HG03060 (cell line): ENCODE measurements around the gene MTREX.
A peak's percentile ranks its signal among the peaks of the same experiment; 100 is the strongest.

Source experiments
- ATAC-seq: cut with Tn5 transposase; IDR thresholded peaks from one replicate; pipeline ENCODE4 v1.9.1; 2021; ENCODE audit warnings: low read depth, moderate number of reproducible peaks; ENCODE audit not compliant: unreplicated experiment

The MTREX gene

GRCh38 chr5:55324006-55324405, 16.2 kb downstream of the MTREX start:
- ATAC-seq: no peak

GRCh38 chr5:55324815-55325418, 17.1 kb downstream of the MTREX start:
- no peak for ATAC-seq

- no peak for ATAC-seq
Observed at GRCh38 chr5:55325621-55326020, 17.8 kb downstream of the MTREX start.

GRCh38 chr5:55327281-55327680, 19.5 kb downstream of the MTREX start:
- ATAC-seq: no peak

- ATAC-seq: no peak
Observed at GRCh38 chr5:55331321-55331720, 23.5 kb downstream of the MTREX start.

- no peak for ATAC-seq
Observed at GRCh38 chr5:55333017-55333416, 25.2 kb downstream of the MTREX start.

GRCh38 chr5:55333811-55334210, 26.0 kb downstream of the MTREX start:
- no peak for ATAC-seq

GRCh38 chr5:55338092-55338613, 30.4 kb downstream of the MTREX start:
- ATAC-seq: no peak

GRCh38 chr5:55338810-55339243, 31.0 kb downstream of the MTREX start:
- no peak for ATAC-seq

- ATAC-seq: no peak
Observed at GRCh38 chr5:55343107-55343506, 35.3 kb downstream of the MTREX start.

GRCh38 chr5:55343609-55344008, 35.8 kb downstream of the MTREX start:
- no peak for ATAC-seq

- ATAC-seq: no peak
Observed at GRCh38 chr5:55344392-55344992, 36.7 kb downstream of the MTREX start.

GRCh38 chr5:55345327-55345726, 37.5 kb downstream of the MTREX start:
- ATAC-seq: no peak

- ATAC-seq: no peak
Observed at GRCh38 chr5:55347786-55348185, 40.0 kb downstream of the MTREX start.

- ATAC-seq: no peak
Observed at GRCh38 chr5:55350754-55351153, 43.0 kb downstream of the MTREX start.

GRCh38 chr5:55356896-55357295, 49.1 kb downstream of the MTREX start:
- ATAC-seq: no peak

- no peak for ATAC-seq
Observed at GRCh38 chr5:55360190-55360589, 52.4 kb downstream of the MTREX start.

GRCh38 chr5:55363856-55364255, 56.1 kb downstream of the MTREX start:
- no peak for ATAC-seq

- peak; percentile 98 for ATAC-seq
Observed at GRCh38 chr5:55364537-55365055, 56.8 kb downstream of the MTREX start.

- ATAC-seq: no peak
Observed at GRCh38 chr5:55370291-55370925, 62.6 kb downstream of the MTREX start.

- ATAC-seq: no peak
Observed at GRCh38 chr5:55371145-55371544, 63.4 kb downstream of the MTREX start.
